Stomach (tissue), 9 donors: ENCODE results near the gene CXCR2. TPM values are rescaled to one million over a fixed set of nuclear protein-coding genes. Genes with fewer than 3 reads are reported as not detected.

Source experiments
- DNase-seq, 2 donors: peaks; one replicate each; pipeline versions ENCODE4 v3.0.0 to v3.0.0-alpha.2; 2013 to 2019
- H3K27ac ChIP-seq, 5 donors: fragments of 200-600 bp in 4 of 5; sonication (generic) in 4 of 5; one replicate each; pipeline ENCODE4 v1.5.1; 2013 to 2019; ENCODE audit warnings: mild to moderate bottlenecking in 1 of 5, moderate library complexity in 1 of 5
- H3K27me3 ChIP-seq, 3 donors: fragments of 200-600 bp; sonication (generic); one replicate each; pipeline ENCODE4 v1.5.1; 2017 to 2019; ENCODE audit warnings: mixed run types in 1 of 3
- H3K36me3 ChIP-seq, 4 donors: fragments of 200-600 bp; sonication (generic); 1 replicate in 3 of 4; 2 replicates in 1 of 4; pipeline ENCODE4 v1.5.1; 2016 to 2019
- H3K4me1 ChIP-seq, 4 donors: fragments of 200-600 bp; sonication (generic); one replicate each; pipeline ENCODE4 v1.5.1; 2016 to 2019
- H3K4me3 ChIP-seq, 4 donors: fragments of 200-600 bp; sonication (generic) in 3 of 4; one replicate each; pipeline ENCODE4 v1.5.1; 2016 to 2019; ENCODE audit warnings: mild to moderate bottlenecking in 1 of 4
- H3K9me3 ChIP-seq, 4 donors: fragments of 200-600 bp; sonication (generic); one replicate each; pipeline ENCODE4 v1.5.1; 2016 to 2019
- CTCF ChIP-seq, 7 experiments: fragments of 450-650 bp in 4 of 7; fragments of 200-600 bp in 3 of 7; sonication (generic) in 3 of 7; IDR thresholded peaks; one replicate each; pipeline ENCODE4 v1.5.1; 2016 to 2019; ENCODE audit warnings: antibody characterized with exemption in 7 of 7, control low read depth in 2 of 7, mild to moderate bottlenecking in 1 of 7
- EP300 ChIP-seq: sonication (generic); formaldehyde crosslinking; IDR thresholded peaks from one replicate; pipeline ENCODE4 v1.6.1; 2017; ENCODE audit warnings: antibody characterized with exemption
- POLR2A ChIP-seq, 4 donors: fragments of 450-650 bp; IDR thresholded peaks; one replicate each; pipeline ENCODE4 v1.6.1; 2016; ENCODE audit warnings: antibody characterized with exemption in 4 of 4, control low read depth in 2 of 4, mild to moderate bottlenecking in 1 of 4, moderate library complexity in 1 of 4
- POLR2AphosphoS5 ChIP-seq, 3 donors: sonication (generic); formaldehyde crosslinking; IDR thresholded peaks; one replicate each; pipeline ENCODE4 v1.6.1; 2016; ENCODE audit warnings: antibody characterized with exemption in 3 of 3
- WGBS, 5 donors: extraction: QIAGEN DNeasy Blood & Tissue Kit in 3 of 5; methylation state at CpG; one replicate each; pipeline versions ENCODE4 v1.1.5 to v1.1.7; 2013 to 2018; 5-methylcytosine and 5-hydroxymethylcytosine counted together
- intact Hi-C: fragments of 100-400 bp; cut with DNase I; formaldehyde crosslinking; loops from one replicate; pipeline ENCODE4 v1.15.1; 2023; ENCODE audit warnings: low total_unique reads
- polyA plus RNA-seq, 3 donors: library from polyadenylated mRNA; stranded (reverse); fragments of 200-250 nt; gene quantifications; one replicate each; pipeline ENCODE4 v1.2.3, GENCODE V29; 2013
- total RNA-seq, 5 donors: library from RNA; depleted of rRNA; stranded (reverse); fragments of >200 nt; gene quantifications; one replicate each; pipeline versions ENCODE4 v1.1.0 to v1.2.3, GENCODE V29; 2014 to 2016
- donor health status: healthy with polysubstance abuse.
- donor health status: Bipolar disorder and iron deficiency.
- donor health status: healthy.

The CXCR2 gene
- total and polyA plus RNA-seq, 8 donors, result 0.37 to 2.3 (median 1.2) TPM; not detected in 3

GRCh38 chr2:218138047-218138446 lies 12.2 kb downstream of the CXCR2 start:
- 48 to 70% (median 66%) methylated on average over 4 of the region's 4 CpGs for WGBS, 5 donors
- Histone ChIP-seq H3K9me3 (no peaks in the 10 kb centered on the region), H3K27me3 (peaks cover 0 to 52% (median 12%) of the 10 kb centered on the region in 3 donors), H3K27ac (no peak overlapping the region), H3K4me3 (no peak overlapping the region), H3K4me1 (no peaks in the 10 kb centered on the region), H3K36me3 (no peaks in the 10 kb centered on the region)
- intact Hi-C loops, result no loop called here
- no peak for TF ChIP-seq EP300
- TF ChIP-seq POLR2AphosphoS5 (IDR thresholded peaks at IDR 0.05), result no peak
- TF ChIP-seq POLR2A (IDR thresholded peaks at IDR 0.05), result no peak
- TF ChIP-seq CTCF (IDR thresholded peaks at IDR 0.05), result no peak
- DNase-seq, result no peak

GRCh38 chr2:218145124-218145523 lies 19.3 kb downstream of the CXCR2 start:
- Histone ChIP-seq H3K9me3 (peaks cover 0 to 4% (median 0%) of the 10 kb centered on the region in 4 donors), H3K27ac (peak overlapping the region in 2 of 5 donors; percentile 52 to 56), H3K4me3 (no peak overlapping the region), H3K27me3 (peaks cover 0 to 13% (median 4%) of the 10 kb centered on the region in 3 donors), H3K4me1 (no peaks in the 10 kb centered on the region), H3K36me3 (no peaks in the 10 kb centered on the region)
- WGBS, 5 donors, result 49 to 62% (median 53%) methylated on average over 3 of the region's 3 CpGs
- intact Hi-C loops, result no loop called here
- TF ChIP-seq POLR2AphosphoS5 (IDR thresholded peaks at IDR 0.05) (peak in 2 of 3 donors; percentile 18 to 51), POLR2A (IDR thresholded peaks at IDR 0.05) (no peak)
- DNase-seq, result peak in 1 of 2 donors; percentile 51

GRCh38 chr2:218146056-218146455 lies 20.2 kb downstream of the CXCR2 start:
- H3K27ac ChIP-seq, result peak overlapping the region in 1 of 5 donors; percentile 52
- intact Hi-C loops, result no loop called here
- TF ChIP-seq POLR2A (IDR thresholded peaks at IDR 0.05) (no peak), POLR2AphosphoS5 (IDR thresholded peaks at IDR 0.05) (no peak), EP300 (no peak), CTCF (IDR thresholded peaks at IDR 0.05) (no peak)

GRCh38 chr2:218149098-218149497 lies 23.3 kb downstream of the CXCR2 start:
- Histone ChIP-seq H3K9me3 (peaks cover 0 to 4% (median 0%) of the 10 kb centered on the region in 4 donors), H3K4me1 (no peaks in the 10 kb centered on the region), H3K27me3 (peaks cover 0 to 13% (median 0%) of the 10 kb centered on the region in 3 donors), H3K27ac (no peak overlapping the region), H3K4me3 (no peak overlapping the region), H3K36me3 (no peaks in the 10 kb centered on the region)
- DNase-seq, result no peak
- TF ChIP-seq POLR2AphosphoS5 (IDR thresholded peaks at IDR 0.05) (no peak), EP300 (no peak), POLR2A (IDR thresholded peaks at IDR 0.05) (no peak), CTCF (IDR thresholded peaks at IDR 0.05) (no peak)
- WGBS, 5 donors, result 46 to 62% (median 49%) methylated on average over 5 of the region's 5 CpGs
- intact Hi-C loops, result no loop called here

More at GRCh38 chr2:218146056-218146455, 20.2 kb downstream of the CXCR2 start:
- Histone ChIP-seq H3K4me3 (no peak overlapping the region), H3K27me3 (peaks cover 0 to 13% (median 0%) of the 10 kb centered on the region in 3 donors), H3K9me3 (peaks cover 0 to 4% (median 0%) of the 10 kb centered on the region in 4 donors), H3K4me1 (no peaks in the 10 kb centered on the region), H3K36me3 (no peaks in the 10 kb centered on the region)
- DNase-seq, result no peak

GRCh38 chr2:218149848-218150440 lies 24.1 kb downstream of the CXCR2 start:
- no peaks in the 10 kb centered on the region for H3K36me3 ChIP-seq
- 75 to 86% (median 82%) methylated on average over 5 of the region's 5 CpGs for WGBS, 5 donors
- no peak for DNase-seq
- no peak overlapping the region for H3K4me3 ChIP-seq
- TF ChIP-seq CTCF (IDR thresholded peaks at IDR 0.05) (no peak), EP300 (no peak), POLR2AphosphoS5 (IDR thresholded peaks at IDR 0.05) (no peak), POLR2A (IDR thresholded peaks at IDR 0.05) (no peak)
- H3K4me1 ChIP-seq, result no peaks in the 10 kb centered on the region
- no peaks in the 10 kb centered on the region for H3K9me3 ChIP-seq
- no peak overlapping the region for H3K27ac ChIP-seq
- intact Hi-C loops, result no loop called here
- peaks cover 0 to 13% (median 0%) of the 10 kb centered on the region in 3 donors for H3K27me3 ChIP-seq
